Testis (tissue), 3 donors: ENCODE results near the gene PDK2. TPM values are rescaled to one million over a fixed set of nuclear protein-coding genes. Genes with fewer than 3 reads are reported as not detected.

Source experiments
- DNase-seq: peaks from one replicate; pipeline ENCODE4 v3.0.0-alpha.2; 2019
- H3K27ac ChIP-seq, 2 donors: fragments of 200-600 bp; sonication (generic); one replicate each; pipeline ENCODE4 v1.5.1; 2019
- H3K27me3 ChIP-seq: fragments of 200-600 bp; sonication (generic); one replicate; pipeline ENCODE4 v1.5.1; 2019
- H3K36me3 ChIP-seq: fragments of 200-600 bp; sonication (generic); one replicate; pipeline ENCODE4 v1.5.1; 2017; ENCODE audit warnings: low read depth; ENCODE audit errors: missing control alignments
- H3K4me1 ChIP-seq: fragments of 200-600 bp; sonication (generic); one replicate; pipeline ENCODE4 v1.5.1; 2019
- H3K4me3 ChIP-seq, 2 donors: fragments of 200-600 bp; sonication (generic); one replicate each; pipeline ENCODE4 v1.5.1; 2017 to 2019
- H3K9me3 ChIP-seq: fragments of 200-600 bp; sonication (generic); one replicate; pipeline ENCODE4 v1.5.1; 2017
- POLR2A ChIP-seq: fragments of 450-650 bp; IDR thresholded peaks from one replicate; pipeline ENCODE4 v1.6.1; 2017; ENCODE audit warnings: antibody characterized with exemption, mild to moderate bottlenecking, moderate library complexity
- WGBS, 2 donors: methylation state at CpG; one replicate each; pipeline ENCODE4 v1.1.5; 2018; 5-methylcytosine and 5-hydroxymethylcytosine counted together
- intact Hi-C: fragments of 100-400 bp; cut with DNase I; formaldehyde crosslinking; loops from one replicate; pipeline ENCODE4 v1.15.1; 2023; ENCODE audit warnings: low total_unique reads
- polyA plus RNA-seq: library from polyadenylated mRNA; stranded (reverse); fragments of 350-450 nt; fragmentation: Illumina TruSeq; extraction: RNeasy Lipid Tissue Mini Kit (QIAGEN cat#74804); gene quantifications from one replicate; pipeline ENCODE4 v1.2.3, GENCODE V29; 2014; ENCODE audit warnings: low read depth, low replicate concordance; ENCODE audit not compliant: insufficient read depth
- total RNA-seq, 2 donors: library from RNA; depleted of rRNA; stranded (reverse); fragments of >200 nt; gene quantifications; one replicate each; pipeline ENCODE4 v1.2.3, GENCODE V29; 2016
- TF ChIP-seq, protein P1 (sequence below), 3 experiments: fragments of 450-650 bp in 2 of 3; fragments of 200-600 bp in 1 of 3; sonication (generic) in 1 of 3; IDR thresholded peaks; one replicate each; pipeline ENCODE4 v1.5.1; 2016 to 2019; ENCODE audit warnings: antibody characterized with exemption in 3 of 3, mild to moderate bottlenecking in 2 of 3, moderate library complexity in 1 of 3

Gene PDK2
- total and polyA plus RNA-seq, 3 donors from 2014 or later, result 50.6 to 62.1 (median 56.4) TPM

DNA sequence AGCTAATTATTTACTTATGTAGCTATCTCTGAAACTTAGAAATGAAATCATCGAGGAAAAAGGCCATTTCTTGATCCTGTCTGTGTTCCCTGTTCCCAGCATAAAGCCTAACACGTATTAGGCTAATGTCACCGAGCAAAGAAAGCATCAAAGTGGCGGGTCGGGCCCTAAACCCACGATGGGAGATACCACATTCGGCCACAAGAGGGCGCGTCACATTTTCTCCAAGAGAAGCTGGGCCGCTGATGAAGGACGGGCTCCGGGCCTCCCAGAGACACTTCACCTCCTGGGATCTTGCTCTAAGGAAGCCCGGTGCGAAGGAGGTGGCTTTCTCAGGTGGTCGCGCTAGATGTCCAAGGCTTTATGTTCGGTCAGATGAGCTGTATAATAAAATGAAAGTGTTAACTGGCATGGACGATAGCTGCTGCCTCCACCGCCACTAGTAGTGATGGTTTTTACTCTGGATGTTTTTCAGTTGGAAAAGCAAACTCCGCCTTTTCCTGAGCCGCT lies 853 bp upstream of the PDK2 start:
- DNase-seq, result peak; percentile 97
- Histone ChIP-seq H3K4me1 (peaks cover 15% of the 10 kb centered on the region), H3K36me3 (no peaks in the 10 kb centered on the region), H3K9me3 (no peaks in the 10 kb centered on the region), H3K27ac (peak overlapping the region; percentile 66 to 88), H3K27me3 (no peaks in the 10 kb centered on the region), H3K4me3 (peak overlapping the region; percentile 94 to 98)
- TF ChIP-seq POLR2A, result no peak
- TF ChIP-seq, protein P1, sequence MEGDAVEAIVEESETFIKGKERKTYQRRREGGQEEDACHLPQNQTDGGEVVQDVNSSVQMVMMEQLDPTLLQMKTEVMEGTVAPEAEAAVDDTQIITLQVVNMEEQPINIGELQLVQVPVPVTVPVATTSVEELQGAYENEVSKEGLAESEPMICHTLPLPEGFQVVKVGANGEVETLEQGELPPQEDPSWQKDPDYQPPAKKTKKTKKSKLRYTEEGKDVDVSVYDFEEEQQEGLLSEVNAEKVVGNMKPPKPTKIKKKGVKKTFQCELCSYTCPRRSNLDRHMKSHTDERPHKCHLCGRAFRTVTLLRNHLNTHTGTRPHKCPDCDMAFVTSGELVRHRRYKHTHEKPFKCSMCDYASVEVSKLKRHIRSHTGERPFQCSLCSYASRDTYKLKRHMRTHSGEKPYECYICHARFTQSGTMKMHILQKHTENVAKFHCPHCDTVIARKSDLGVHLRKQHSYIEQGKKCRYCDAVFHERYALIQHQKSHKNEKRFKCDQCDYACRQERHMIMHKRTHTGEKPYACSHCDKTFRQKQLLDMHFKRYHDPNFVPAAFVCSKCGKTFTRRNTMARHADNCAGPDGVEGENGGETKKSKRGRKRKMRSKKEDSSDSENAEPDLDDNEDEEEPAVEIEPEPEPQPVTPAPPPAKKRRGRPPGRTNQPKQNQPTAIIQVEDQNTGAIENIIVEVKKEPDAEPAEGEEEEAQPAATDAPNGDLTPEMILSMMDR (IDR thresholded peaks at IDR 0.05), result peak; percentile 95 to 98 (median 97)
- intact Hi-C loops, result no loop called here
- 0 to 1% methylated on average over 21 of the region's 21 CpGs for WGBS, 2 donors

DNA sequence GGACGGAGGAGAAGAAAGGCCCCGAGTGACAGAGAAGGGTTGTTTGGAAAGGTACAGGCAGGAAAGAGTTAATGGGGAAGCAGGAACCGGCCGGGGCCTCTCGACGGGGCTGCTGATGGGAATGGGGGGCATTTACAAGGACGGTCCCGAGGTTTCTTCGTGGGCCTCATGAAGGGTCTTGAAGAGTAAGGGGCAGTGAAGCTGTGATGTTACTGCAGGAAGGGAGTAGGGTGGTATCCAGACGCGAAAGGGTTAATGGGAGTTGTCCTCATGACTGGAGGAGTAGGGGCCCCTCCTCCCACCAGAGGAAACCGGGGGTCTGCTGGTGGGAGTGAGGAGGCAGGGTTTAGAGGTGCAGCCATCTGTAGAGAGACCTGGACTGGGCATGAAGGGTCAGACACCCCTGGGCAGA lies 481 bp downstream of the PDK2 start:
- Histone ChIP-seq H3K36me3 (no peaks in the 10 kb centered on the region), H3K27me3 (no peaks in the 10 kb centered on the region), H3K27ac (peak overlapping the region; percentile 87 to 88), H3K9me3 (no peaks in the 10 kb centered on the region), H3K4me1 (peaks cover 17% of the 10 kb centered on the region), H3K4me3 (peak overlapping the region; percentile 94 to 98)
- TF ChIP-seq, protein P1 (IDR thresholded peaks at IDR 0.05), result no peak
- TF ChIP-seq POLR2A, result no peak
- no peak for DNase-seq
- intact Hi-C loops, result no loop called here
- WGBS, 2 donors, result 0 to 1% methylated on average over 12 of the region's 12 CpGs

DNA sequence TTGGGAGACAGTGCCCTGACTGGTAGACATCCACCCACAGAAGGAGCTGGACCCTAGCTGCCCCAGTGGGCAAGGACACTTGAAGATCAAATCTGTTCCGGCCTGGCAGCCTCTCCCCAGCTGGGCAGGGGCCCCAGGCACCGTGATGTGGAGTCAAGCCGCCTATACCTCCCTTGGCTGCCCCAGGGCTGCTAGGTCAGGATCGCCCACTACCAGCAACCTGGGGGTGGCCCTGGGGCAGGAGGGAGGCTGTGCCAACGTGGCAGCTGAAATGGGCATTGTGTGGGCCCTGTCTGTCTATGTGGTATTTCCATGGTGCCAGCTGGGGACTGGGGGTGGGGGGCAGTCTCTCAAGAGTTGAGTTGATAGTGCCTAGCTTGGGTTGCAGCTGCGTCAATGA lies 941 bp downstream of the PDK2 start:
- intact Hi-C loops, result no loop called here
- 30% methylated on average over 6 of the region's 6 CpGs; no CpG with 5 or more reads in 1 of the 2 donors for WGBS, 2 donors

DNA sequence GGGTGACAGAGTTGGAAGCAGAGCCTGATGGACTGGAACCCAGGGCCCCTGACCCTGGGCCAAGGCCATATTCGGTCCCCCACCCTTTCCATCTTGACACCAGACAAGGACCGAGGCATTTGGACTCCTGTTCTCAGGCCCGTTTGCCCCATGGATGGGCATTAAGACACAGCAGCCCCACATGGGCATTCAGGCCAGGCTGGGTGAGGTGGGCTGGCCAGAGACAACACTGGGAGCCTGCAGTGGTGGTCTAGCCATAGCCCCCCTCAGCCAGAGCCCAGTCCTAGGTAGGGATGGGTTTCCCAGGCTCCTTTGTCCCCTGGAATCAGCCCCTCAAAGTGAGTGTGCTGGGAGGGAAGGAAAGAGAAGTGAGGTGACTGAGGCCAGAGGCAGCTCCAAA lies 1.6 kb downstream of the PDK2 start:
- H3K27ac ChIP-seq, result no peak overlapping the region
- 59% methylated on average over 3 of the region's 3 CpGs; no CpG with 5 or more reads in 1 of the 2 donors for WGBS, 2 donors
- no peak for DNase-seq
- TF ChIP-seq, protein P1 (IDR thresholded peaks at IDR 0.05), result no peak
- intact Hi-C loops, result no loop called here
- no peak overlapping the region for H3K4me3 ChIP-seq
- no peaks in the 10 kb centered on the region for H3K27me3 ChIP-seq
- no peaks in the 10 kb centered on the region for H3K36me3 ChIP-seq
- H3K9me3 ChIP-seq, result no peaks in the 10 kb centered on the region
- H3K4me1 ChIP-seq, result peaks cover 28% of the 10 kb centered on the region

More for the DNA sequence above, 941 bp downstream of the PDK2 start:
- DNase-seq, result no peak
- TF ChIP-seq POLR2A, result no peak
- TF ChIP-seq, protein P1 (IDR thresholded peaks at IDR 0.05), result no peak
- H3K27me3 ChIP-seq, result no peaks in the 10 kb centered on the region
- no peaks in the 10 kb centered on the region for H3K36me3 ChIP-seq
- peak overlapping the region; percentile 87 to 88 for H3K27ac ChIP-seq
- H3K4me1 ChIP-seq, result peaks cover 21% of the 10 kb centered on the region
- H3K4me3 ChIP-seq, result peak overlapping the region; percentile 94 to 98
- H3K9me3 ChIP-seq, result no peaks in the 10 kb centered on the region

DNA sequence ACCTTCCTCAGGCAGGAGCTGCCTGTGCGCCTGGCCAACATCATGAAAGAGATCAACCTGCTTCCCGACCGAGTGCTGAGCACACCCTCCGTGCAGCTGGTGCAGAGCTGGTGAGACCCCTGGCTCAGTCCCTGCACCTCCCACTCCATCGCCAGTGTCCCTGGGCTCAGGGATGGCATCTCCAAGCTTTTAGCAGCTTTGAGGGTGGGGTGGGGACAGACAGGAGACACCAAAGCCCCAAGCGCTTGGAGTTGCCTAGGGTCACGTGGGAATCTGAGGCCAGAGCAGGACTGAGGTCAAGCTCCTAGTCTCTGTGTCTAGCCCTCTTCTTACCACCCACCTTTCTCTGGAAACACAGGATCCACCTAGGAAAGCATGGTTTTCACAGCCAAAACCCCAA lies 2.3 kb downstream of the PDK2 start:
- no peak for TF ChIP-seq POLR2A
- TF ChIP-seq, protein P1 (IDR thresholded peaks at IDR 0.05), result no peak
- H3K27me3 ChIP-seq, result no peaks in the 10 kb centered on the region
- no peaks in the 10 kb centered on the region for H3K36me3 ChIP-seq
- 68 to 80% methylated on average over 2 to 7 of the region's 7 CpGs for WGBS, 2 donors
- H3K9me3 ChIP-seq, result no peaks in the 10 kb centered on the region
- intact Hi-C loops, result no loop called here
- H3K27ac ChIP-seq, result no peak overlapping the region
- no peak overlapping the region for H3K4me3 ChIP-seq
- peaks cover 35% of the 10 kb centered on the region for H3K4me1 ChIP-seq
- no peak for DNase-seq
